Measurements from ENCODE around the gene WFS1.

Gene WFS1

DNA sequence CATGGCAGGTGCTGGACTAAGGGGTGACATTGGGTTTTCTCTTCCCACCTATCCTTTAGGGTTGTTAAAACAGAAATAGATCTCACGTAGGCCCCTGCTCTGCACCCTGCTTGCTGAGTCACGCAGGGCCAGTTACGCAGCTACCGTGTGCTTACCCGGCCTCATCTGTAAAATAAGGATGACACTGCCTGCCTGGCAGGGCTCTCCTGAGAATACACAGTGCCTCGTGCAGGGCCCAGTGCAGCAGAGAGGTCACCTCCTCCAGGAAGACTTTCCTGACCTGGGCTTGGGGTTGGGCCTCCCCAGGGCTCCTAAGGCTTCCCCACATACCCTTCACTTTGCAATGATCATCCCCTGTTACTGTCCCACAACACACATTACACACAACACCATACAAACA lies 35.7 kb upstream of the WFS1 start:
- no peak for DNase-seq (ENCODE audit: low read depth in 4 of 4, low spot score in 1 of 4)

DNA sequence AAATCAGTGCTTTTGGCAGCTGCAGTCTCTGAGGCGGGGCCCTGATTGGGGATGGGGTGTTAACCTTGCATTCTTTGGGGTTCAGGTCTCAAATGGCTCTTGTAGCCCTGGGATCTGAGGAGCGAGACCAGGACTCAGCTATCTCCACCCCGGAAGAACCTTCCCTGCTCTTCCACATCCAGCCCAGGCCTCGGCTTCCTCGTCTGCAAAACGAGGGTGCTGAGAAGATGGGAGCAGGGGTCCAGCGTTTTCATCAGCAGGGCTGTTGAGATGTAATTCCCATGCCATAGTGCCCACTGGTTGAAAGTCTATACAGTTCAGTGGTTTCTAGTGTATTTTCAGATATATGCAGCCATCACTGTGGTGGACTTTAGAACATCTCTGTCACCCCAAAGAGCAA lies 34.6 kb upstream of the WFS1 start:
- DNase-seq (ENCODE audit: low read depth in 4 of 4, low spot score in 1 of 4): no peak

DNA sequence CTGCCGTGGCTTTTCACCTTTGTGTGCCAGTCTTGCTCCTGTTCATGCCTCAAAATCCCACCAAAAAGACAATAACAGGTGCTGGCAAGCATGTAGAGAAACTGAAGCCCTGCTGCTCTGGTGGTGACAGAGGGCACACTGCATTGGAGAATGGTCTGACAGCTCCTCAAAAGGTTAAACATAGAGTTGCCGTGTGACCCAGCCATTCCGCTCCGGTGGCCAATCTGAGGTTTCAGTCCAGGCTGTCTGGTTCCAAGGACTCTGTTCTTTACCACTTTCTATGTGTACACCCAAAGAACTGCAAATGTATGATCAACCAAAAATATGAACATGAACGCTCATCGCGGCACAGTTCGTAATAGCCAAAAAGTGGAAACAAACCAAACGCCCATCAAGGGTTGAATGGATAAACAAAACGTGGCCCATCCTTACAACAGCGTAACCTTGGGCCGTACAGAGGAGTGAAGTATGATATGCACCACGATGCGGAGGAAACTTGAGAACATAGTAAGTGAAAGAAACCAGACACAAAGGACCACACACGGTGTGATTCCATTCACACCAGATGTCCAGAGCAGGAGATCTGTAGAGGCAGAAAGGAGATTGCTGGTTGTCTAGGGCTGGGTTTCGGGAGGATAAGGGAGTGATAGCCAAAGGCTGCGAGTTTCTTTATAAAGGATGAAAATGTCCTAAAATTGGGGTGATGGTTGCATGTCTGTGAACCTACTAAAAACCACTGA lies 33.6 kb upstream of the WFS1 start:
- DNase-seq (ENCODE audit: low read depth in 4 of 4, low spot score in 1 of 4): no peak

DNA sequence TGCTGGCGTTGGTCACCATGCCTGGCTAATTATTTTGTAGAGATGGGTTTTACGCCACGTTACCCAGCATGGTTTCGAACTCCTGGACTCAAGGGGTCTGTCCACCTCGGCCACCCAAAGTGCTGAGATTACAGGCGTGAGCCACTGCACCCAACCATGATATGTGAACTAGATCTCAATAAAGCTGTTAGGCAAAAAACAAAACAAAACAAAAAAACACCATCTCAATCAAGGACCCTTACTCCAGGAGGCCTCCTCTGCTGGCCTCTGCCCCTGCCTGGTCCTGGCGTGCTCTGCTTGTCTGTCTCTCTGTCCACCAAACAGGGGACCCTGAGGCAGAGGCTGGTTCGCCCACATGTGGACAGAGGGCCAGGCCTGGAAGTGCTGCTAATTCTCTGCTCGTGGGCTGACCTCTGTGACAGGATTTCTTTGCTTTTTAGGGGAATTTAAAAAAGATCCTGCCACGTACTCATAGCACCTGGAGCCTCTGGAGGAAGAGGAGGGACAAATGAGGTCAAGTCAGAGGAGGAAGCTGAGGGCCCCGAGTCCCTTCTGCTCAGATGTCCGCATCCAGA lies 32.7 kb upstream of the WFS1 start:
- no peak for DNase-seq (ENCODE audit: low read depth in 4 of 4, low spot score in 1 of 4)

DNA sequence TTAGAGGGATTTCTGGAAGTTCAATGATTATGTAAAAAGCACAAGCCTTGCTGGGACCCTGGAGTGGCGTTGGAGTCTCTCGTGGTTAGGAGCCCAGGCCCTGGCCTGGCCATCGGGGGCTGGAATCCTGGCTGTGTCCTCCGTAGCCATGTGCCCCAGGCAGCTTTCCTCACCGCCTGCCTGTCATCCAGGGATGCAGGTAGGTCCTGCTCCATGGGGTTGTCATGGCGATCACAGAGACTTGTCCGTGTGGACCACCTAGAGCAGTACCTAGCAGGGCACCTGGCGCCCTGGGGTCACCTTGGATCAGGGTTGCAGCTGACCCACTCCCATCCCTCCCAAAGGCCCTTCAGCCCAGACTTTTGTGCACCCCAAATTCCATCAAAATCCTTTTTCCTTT lies 30.2 kb upstream of the WFS1 start:
- DNase-seq (ENCODE audit: low read depth in 4 of 4, low spot score in 1 of 4): no peak

DNA sequence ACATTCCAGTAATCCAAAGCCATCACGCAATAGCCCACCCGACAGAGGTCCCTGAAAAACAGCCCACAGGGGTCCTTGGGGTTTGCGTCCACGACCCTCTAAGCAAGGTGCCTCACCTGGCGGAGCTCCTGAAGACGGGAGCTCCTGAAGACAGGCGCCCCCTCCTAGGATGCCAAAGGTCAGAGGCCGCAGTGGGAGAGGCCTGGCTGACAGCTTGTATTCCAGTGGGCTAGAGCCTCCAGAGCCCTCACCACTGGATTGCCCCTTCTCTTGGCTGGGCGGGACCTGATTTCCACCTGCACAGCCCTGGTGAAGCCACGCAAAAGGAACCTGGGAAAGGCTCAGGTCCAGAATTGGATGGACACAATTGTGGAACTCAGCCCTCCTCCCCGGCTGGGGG lies 29.7 kb upstream of the WFS1 start:
- DNase-seq (ENCODE audit: low read depth in 4 of 4, low spot score in 1 of 4): no peak

DNA sequence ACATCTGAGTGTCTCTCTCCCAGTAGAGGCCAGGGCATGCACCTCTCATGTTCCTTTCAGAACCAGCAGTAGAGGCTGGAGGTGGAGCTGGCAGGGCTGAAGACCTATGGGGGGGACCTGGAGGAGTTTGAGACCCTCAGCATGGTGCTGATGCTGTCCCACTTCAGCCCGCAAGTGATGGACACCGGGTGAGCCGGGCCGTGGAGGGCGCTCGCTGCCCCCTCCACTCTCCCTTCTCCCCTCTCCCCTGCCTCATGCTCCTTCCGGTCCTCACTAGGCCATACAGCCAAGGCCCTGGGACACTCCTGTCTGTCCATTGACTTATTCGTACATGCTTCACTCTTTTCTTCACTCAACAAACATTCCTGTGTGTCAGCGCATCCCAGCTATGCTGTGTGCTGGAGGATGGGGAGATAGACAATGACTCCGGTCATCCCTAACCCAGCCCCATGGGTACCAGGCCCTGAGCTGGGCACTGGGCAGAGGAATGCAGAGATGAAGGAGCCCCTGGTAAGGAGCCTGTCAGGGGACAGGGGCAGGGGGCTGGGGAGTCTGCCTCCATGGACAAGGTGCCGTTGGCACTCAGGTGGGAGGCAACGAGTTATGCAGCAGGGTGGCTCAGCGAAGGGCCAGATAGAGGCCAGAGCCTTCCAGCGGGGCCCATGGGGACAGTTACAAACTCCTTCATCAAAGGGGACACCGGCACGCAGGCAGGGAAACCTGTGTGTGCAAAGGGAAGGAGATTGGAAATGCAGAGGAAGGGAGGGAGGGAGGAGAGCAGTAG lies 28.4 kb upstream of the WFS1 start:
- no peak for DNase-seq (ENCODE audit: low read depth in 4 of 4, low spot score in 1 of 4)

DNA sequence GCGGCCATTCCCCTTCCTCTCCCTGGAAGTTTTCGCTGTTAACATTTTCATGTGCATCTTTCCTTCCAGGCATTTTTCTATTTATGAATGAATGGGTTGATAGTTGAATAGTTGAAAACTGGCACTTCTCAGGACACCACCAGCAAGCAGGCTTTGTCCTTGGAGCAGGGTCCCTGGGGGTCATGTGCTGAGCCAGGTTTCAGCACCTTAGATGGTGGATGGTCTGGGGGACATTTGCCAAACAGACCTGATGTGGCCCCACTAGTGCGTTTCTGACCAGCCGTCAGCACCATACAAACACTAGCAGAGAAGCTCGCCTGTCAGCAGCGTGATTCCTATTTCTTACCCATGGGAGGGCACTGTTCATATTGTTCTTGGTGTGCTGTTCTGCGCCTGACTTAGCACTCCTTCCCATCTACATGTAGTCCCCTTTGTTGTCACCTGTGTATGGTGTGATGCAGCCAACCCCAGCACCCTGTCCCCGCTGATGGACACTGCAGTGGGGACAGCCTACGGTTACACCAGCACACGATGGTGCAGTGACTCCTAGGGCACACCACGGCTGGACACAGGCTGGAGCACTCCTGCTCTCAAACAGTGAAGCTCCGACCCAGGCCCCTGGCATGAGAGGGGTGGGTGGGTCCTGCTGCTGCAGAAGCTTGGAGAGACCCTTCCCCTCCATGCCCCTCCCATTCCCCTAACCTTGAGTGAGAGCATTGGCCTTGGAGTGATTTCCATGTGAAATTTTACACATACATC lies 27.2 kb upstream of the WFS1 start:
- DNase-seq (ENCODE audit: low read depth in 4 of 4, low spot score in 1 of 4): no peak

DNA sequence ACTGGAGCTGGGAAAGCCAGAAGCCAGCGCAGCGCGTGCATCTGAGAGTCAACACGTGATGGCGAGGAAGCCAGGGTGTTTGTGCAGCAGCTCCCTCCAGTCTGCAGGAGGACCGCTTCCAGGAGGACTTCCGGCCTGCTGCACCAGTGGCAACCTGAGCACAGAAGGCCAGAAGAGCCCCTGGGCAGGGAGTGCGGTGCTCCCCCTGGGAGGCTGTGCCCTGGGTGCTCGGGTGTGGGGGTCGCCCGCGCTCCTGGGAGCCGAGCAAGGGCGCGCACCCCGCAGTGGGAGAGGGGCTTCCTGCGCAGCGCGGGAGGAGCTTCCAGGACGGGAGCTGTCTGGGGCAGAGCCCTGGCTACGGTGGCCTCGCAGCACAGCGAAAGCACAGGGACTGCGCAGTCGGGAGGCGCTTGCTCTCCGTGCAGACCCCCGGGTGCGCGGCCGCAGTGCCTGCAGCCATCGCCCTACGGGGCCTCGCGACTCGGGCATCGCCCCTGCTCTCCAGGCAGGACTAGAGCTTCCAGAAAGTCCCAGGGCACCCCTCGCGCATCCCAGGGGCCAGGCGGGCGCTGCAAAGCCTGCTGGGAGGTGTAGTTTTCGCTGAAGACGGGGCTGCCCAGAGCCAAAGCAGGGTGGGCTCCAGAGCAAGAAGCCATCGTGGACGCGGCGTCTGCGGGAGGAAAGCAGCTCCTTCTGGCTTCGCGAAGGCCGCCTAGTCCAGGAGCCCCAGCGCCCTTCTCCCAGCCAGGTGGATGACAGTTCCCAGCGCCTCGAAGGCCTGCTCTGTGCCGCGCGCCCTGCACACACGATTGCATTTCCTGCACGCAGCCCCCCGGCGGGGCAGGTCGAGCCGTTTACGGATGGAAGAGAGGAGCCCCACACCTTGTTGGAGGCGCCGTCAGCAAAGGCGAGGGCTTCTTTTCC lies 24.1 kb upstream of the WFS1 start:
- DNase-seq (ENCODE audit: low read depth in 4 of 4, low spot score in 1 of 4): no peak

DNA sequence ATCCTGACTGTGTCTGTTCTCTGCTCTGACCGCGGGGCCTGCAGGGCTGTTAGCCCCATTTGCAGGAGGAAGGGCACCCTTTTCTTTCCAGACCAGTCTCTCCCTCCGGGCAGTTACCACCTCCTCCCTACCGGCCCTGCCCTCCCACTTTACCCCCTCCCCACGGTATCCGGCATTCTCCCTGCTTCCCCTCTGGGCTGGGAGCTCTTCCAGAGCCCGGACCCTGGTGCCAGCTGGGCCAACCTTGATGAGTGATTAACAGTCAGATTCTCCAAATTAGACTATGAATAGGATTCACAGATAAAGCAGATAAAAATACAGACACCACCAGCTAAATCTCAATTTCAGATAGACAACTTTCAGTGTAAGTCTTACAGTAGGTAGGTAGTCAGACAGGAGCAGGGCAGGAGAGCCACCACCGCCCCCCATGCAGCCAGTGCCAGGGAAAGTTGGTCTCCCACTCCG lies 23.4 kb upstream of the WFS1 start:
- DNase-seq (ENCODE audit: low read depth in 4 of 4, low spot score in 1 of 4): no peak

DNA sequence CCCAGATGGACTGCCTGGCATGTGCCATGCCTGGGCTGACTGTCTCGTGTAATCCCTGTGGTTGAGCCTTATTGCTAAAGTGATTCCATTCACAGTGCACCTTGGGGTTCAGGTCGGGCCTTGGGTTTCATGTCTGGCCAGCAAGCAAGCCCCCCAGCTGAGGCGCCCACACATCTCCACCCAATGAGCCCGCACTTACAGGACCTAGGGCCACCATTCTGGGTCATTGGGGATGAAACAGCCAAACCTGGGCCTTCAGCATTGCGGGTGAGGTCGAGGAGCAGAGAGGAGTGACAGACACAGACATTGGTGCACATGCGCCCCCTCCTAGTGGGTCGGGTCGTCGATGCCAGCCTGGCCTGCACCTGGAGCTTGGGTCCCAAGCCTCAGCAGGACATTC lies 21.3 kb upstream of the WFS1 start:
- no peak for DNase-seq (ENCODE audit: low read depth in 4 of 4, low spot score in 1 of 4)

DNA sequence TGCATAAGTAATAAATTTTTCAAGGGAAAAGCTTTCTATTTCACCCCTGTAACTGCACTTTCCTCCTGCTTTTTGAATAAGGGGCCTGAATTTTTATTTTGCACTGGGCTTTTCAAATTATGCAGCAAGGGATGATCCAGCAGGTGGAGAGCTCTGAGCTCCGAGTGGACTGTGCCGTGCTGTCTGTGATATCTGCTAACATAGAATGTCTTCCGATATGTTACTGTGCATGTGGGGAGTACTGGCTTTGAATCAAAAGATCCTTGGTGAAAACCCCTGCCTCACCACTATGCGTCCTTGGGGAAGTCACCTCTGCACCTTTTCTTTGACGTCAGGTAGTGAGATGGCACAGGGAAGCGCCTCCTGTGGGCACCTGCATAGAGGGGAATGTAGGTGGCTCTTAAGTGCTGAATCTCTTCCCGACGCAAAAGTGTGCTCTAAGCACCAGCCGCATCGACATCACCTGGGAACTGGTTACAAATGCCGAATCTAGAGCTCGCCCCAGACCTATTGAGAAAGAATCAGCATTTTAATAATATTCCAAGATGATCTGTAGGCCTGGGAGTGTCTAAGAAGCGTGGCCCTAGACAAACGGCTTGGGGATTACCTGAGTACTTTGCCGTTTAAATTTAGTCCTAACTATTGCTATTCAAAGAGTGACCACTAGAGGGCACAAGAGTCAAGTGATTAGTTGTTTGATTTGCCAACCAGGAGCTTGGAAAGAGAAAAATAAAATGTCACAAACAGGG lies 19.2 kb upstream of the WFS1 start:
- no peak for DNase-seq (ENCODE audit: low read depth in 4 of 4, low spot score in 1 of 4)

DNA sequence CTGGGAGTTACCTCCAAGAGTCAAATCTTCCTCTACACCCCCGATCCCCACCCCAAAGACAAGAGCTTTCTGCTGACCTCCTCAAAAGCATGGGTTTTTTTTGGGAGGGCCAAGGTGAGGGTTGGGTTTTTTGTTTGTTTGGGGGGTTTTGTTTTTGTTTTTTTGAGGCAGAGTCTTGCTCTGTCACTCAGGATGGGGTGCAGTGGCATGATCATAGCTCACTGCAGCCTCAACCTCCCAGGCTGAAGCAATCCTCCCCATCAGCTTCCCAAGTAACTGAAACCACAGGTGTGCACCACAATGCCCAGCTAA lies 18.7 kb upstream of the WFS1 start:
- DNase-seq (ENCODE audit: low read depth in 4 of 4, low spot score in 1 of 4): no peak

DNA sequence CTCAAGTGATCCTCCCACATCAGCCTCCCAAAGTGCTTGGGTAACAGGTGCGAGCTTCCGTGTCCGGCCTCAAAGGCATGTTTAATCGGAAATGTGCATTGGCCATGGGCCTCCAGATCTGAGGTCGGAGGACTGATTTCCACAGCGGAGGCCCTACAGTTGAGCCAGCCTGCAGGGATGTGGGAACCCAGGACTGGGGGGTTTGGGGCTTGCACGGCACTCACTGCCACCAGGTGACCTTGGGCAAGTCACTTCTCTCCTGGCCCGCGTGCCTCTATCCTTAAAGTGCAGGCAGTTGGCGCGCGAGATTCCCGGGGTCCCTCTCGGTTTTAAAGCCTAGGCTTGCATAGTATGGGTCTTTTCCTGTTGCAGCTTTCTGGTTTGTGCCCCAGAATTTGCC lies 18.3 kb upstream of the WFS1 start:
- DNase-seq (ENCODE audit: low read depth in 4 of 4, low spot score in 1 of 4): no peak

DNA sequence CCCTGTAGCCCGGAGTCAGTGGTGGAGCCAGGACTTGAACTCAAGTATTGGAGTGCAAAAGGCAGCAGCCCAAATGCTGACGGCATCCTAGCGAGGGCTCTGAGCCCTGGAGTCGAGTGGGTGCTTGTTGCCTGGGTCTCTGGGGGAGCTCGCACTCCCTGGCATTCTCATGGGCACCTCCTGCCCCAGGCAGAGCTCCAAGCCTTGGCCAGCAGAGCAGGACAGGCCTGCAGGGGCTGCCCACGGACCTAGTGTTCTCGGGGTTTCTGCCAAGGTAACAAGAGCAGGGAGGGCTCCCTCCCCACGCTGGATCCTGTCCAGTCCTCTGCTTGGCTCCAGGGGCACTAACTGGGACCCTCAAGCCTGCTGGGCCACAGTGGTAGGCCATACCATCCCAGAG lies 17.6 kb upstream of the WFS1 start:
- DNase-seq (ENCODE audit: low read depth in 4 of 4, low spot score in 1 of 4): no peak

DNA sequence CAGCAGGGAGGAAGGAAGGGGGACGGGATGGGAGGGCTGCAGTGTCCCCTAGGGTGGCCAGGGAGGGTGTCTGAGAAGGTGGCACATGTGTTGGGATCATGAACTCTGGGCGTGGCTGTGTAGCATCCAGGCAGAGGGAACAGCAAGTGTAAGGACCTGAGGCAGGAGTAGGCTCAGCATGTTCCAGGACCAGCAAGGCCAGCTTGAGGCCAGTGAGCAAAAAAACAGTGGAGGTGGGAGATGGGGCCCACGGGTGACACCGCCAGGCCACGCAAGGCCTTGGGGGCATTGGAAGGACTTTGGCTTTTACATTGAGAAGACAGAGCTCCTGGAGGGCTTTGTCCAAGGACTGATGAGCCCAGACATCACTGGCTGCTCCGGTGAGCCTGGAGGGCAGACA lies 16.5 kb upstream of the WFS1 start:
- DNase-seq (ENCODE audit: low read depth in 4 of 4, low spot score in 1 of 4): no peak

DNA sequence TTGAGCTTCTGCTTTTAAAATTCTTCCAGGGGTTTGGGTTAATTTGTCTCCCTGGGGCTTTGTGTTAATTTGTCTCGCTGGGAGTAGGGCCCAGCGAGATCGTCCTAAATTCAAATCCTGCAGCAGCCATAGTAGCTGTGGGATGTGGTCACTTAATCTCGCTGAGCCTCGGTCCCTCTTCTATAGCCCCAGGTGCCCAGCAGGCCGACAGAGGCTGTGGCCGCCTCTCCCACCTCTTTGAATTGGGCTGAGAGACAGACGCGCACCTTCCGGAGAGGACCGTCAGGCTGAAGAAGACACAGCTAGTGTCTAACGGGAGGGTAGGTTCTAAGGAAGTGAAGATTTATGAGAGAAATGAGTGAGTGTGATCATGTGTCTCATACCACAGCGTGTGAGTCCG lies 15.7 kb upstream of the WFS1 start:
- no peak for DNase-seq (ENCODE audit: low read depth in 4 of 4, low spot score in 1 of 4)

DNA sequence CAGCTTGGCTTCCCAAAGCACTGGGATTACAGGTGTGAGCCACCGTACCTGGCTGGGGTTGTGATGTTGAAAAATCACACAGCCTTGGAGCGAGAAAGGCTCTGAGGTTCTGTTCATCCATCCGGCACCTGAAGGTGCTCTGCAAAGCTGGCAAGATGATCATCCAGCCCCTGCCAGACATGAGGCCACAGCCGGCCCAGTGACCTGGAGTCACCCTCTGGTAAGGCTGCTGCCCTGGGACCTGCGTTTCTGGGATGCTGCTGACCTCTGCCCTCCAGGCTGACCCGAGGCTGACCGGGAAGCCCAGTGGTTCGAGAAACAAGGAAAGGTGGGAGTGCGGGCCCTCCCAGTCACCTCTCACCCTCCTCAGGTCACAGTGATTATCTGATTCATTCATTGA lies 13.5 kb upstream of the WFS1 start:
- DNase-seq (ENCODE audit: low read depth in 4 of 4, low spot score in 1 of 4): no peak

DNA sequence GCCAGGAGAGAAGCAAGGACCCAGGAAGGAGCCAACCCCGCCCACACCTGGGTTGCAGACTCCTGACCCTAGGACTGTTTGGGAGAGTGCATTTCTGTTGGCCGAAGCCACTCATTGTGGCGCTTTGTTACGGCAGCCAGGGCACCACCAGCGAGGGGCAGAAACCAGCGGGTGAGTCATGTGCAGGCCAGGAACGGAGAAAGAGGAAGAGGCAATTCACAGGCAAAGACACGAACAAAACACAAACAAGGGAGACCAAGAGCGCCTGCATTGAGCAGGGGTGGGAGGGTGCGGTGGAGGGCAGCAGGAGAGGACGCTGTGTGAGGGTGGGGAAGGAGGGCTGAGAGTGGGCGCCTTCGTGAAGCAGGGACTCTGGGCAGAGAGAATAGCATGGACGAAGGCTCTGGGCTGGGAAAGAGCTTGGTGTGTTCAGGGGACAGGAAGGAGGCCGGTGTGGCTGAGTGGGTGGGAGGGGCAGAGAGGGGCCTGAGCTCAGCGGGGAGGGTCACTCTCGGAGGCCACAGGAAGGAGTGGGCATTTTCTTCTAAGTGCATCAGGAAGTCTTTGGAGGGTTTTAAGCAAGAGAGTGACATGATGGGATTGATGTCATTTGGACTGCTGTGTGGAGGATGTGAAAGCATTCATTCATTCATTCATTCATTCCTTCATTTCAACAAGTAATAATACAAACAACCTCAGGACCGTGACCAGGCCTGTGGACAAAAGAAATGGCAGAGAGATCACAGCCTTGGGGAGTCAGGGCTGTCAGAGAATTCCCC lies 12.2 kb upstream of the WFS1 start:
- no peak for DNase-seq (ENCODE audit: low read depth in 4 of 4, low spot score in 1 of 4)
